Stimulated activated CD4-positive, alpha-beta T cell treated with anti-CD3 and anti-CD28 coated beads, Interleukin-1b, Interleukin-23, amount 100 ng/mL, for 1 hour (primary cell): ENCODE results near the gene PPM1D.
"Not testable (repeated sequence)": the region's sequence is repeated elsewhere in the genome, so short reads cannot be mapped to it uniquely, and the experiment has no call there.

Experiments
- DNase-seq, 2 donors: peaks; one replicate each; pipeline ENCODE4 v3.0.0-alpha.2; 2020; ENCODE audit warnings: low read depth in 2 of 2

Gene PPM1D

GRCh38 chr17:60593441-60594036 lies 6.5 kb upstream of the PPM1D start:
- DNase-seq: not testable (repeated sequence)

GRCh38 chr17:60594170-60594569 lies 5.8 kb upstream of the PPM1D start:
- DNase-seq: not testable (repeated sequence)

- no peak for DNase-seq
Measured at GRCh38 chr17:60594734-60595133, 5.3 kb upstream of the PPM1D start.

GRCh38 chr17:60597297-60597696 lies 2.7 kb upstream of the PPM1D start:
- no peak for DNase-seq

GRCh38 chr17:60598001-60598736 lies 1.8 kb upstream of the PPM1D start:
- no peak for DNase-seq

GRCh38 chr17:60599220-60599619 lies 773 bp upstream of the PPM1D start:
- no peak for DNase-seq

- peak in 1 of 2 donors; percentile 20 for DNase-seq
Measured at GRCh38 chr17:60600490-60601446, 775 bp downstream of the PPM1D start.

- DNase-seq: peak in 1 of 2 donors; percentile 22
Measured at GRCh38 chr17:60601447-60602384, 1.7 kb downstream of the PPM1D start.

- DNase-seq: no peak
Measured at GRCh38 chr17:60602385-60602742, 2.4 kb downstream of the PPM1D start.

GRCh38 chr17:60602871-60603270 lies 2.9 kb downstream of the PPM1D start:
- DNase-seq: no peak

- DNase-seq: not testable (repeated sequence)
Measured at GRCh38 chr17:60603477-60603876, 3.5 kb downstream of the PPM1D start.

- no peak for DNase-seq
Measured at GRCh38 chr17:60604686-60605334, 4.8 kb downstream of the PPM1D start.

GRCh38 chr17:60606036-60606435 lies 6.0 kb downstream of the PPM1D start:
- no peak for DNase-seq

GRCh38 chr17:60610473-60610872 lies 10.5 kb downstream of the PPM1D start:
- DNase-seq: no peak

- DNase-seq: not testable (repeated sequence)
Measured at GRCh38 chr17:60611321-60611720, 11.3 kb downstream of the PPM1D start.

- no peak for DNase-seq
Measured at GRCh38 chr17:60613325-60613724, 13.3 kb downstream of the PPM1D start.

GRCh38 chr17:60613796-60614195 lies 13.8 kb downstream of the PPM1D start:
- not testable (repeated sequence) for DNase-seq

- DNase-seq: not testable (repeated sequence)
Measured at GRCh38 chr17:60614247-60614646, 14.3 kb downstream of the PPM1D start.

GRCh38 chr17:60615108-60615507 lies 15.1 kb downstream of the PPM1D start:
- no peak for DNase-seq

- DNase-seq: no peak
Measured at GRCh38 chr17:60615840-60616239, 15.8 kb downstream of the PPM1D start.

- DNase-seq: no peak
Measured at GRCh38 chr17:60618080-60618479, 18.1 kb downstream of the PPM1D start.
